ENCODE data around the gene GIN1.

GRCh38 chr5:103119765-103120606, at the start of gene GIN1, which contains the start of gene PPIP5K2:
- TF ChIP-seq RBM39 (optimal IDR thresholded peaks at IDR 0.05; ENCODE audit: low read depth, low read length), result peak; percentile 15
- peak; percentile 73 for TF ChIP-seq JUND (IDR thresholded peaks at IDR 0.05; ENCODE audit: borderline replicate concordance, low read depth, low read length)
- TF ChIP-seq JUND (tag; IDR thresholded peaks at IDR 0.05; ENCODE audit: borderline replicate concordance, low read depth, low read length), result peak; percentile 61; the same call in 2 of the 3 replicates
- TF ChIP-seq EGR1 (conservative IDR thresholded peaks at IDR 0.05), result no peak
- no peak for TF ChIP-seq RAD21 (CRISPR knock-in tag; conservative IDR thresholded peaks at IDR 0.05 in 1 of 2, IDR thresholded peaks at IDR 0.05 in 1 of 2)
- peak; percentile 15; the same call in 1 of the 2 replicates for TF ChIP-seq CBX1 (IDR thresholded peaks at IDR 0.05; ENCODE audit: low read depth)
- TF ChIP-seq ZNF175 (CRISPR knock-in tag; IDR thresholded peaks at IDR 0.05; ENCODE audit: low read depth), result no peak
- TF ChIP-seq POLR2A (conservative IDR thresholded peaks at IDR 0.05), result peak; percentile 94
- no peak for TF ChIP-seq SAFB2 (IDR thresholded peaks at IDR 0.05; ENCODE audit: borderline replicate concordance, low read depth, low read length, severe bottlenecking)
- no peak for TF ChIP-seq ZNF217 (CRISPR knock-in tag; IDR thresholded peaks at IDR 0.05)
- TF ChIP-seq KAT7 (CRISPR knock-in tag; IDR thresholded peaks at IDR 0.05; ENCODE audit: borderline replicate concordance), result 0 out of 2 replicates have a peak, but pooled peaks have one; percentile 9
- no peak for TF ChIP-seq TCF7L2 (IDR thresholded peaks at IDR 0.05; ENCODE audit: low read depth, low read length)
- no peak for TF ChIP-seq TGIF2 (CRISPR knock-in tag; IDR thresholded peaks at IDR 0.05)
- no peak for TF ChIP-seq USF2 (CRISPR knock-in tag; IDR thresholded peaks at IDR 0.05)
- TF ChIP-seq TSC22D4 (tag; IDR thresholded peaks at IDR 0.05), result no peak
